NCI-H2227 treated with DMSO at 0.1 percent for 48 hours (cell line): ENCODE data around the gene MIER2.
"Not testable (repeated sequence)": the region's sequence is repeated elsewhere in the genome, so short reads cannot be mapped to it uniquely, and the experiment has no call there.

ENCODE experiments used
- DNase-seq: peaks from one replicate; lab custom pipeline; 2025; lab: John Stamatoyannopoulos, UW

Gene MIER2

GRCh38 chr19:359653-359925, 15.0 kb upstream of the MIER2 start:
- no peak for DNase-seq

GRCh38 chr19:355536-355935, 10.9 kb upstream of the MIER2 start:
- DNase-seq: not testable (repeated sequence)

- DNase-seq: no peak
Observed at GRCh38 chr19:355134-355533, 10.5 kb upstream of the MIER2 start.

- DNase-seq: no peak
Observed at GRCh38 chr19:351976-352625, 7.5 kb upstream of the MIER2 start.

- no peak for DNase-seq
Observed at GRCh38 chr19:347946-348861, 3.6 kb upstream of the MIER2 start.

GRCh38 chr19:345320-345879, 804 bp upstream of the MIER2 start:
- no peak for DNase-seq

GRCh38 chr19:343941-344624, 513 bp downstream of the MIER2 start:
- no peak for DNase-seq

- no peak for DNase-seq
Observed at GRCh38 chr19:343451-343931, 1.1 kb downstream of the MIER2 start.

- no peak for DNase-seq
Observed at GRCh38 chr19:342801-343421, 1.7 kb downstream of the MIER2 start.

- no peak for DNase-seq
Observed at GRCh38 chr19:342128-342455, 2.5 kb downstream of the MIER2 start.

- DNase-seq: no peak
Observed at GRCh38 chr19:341386-342127, 3.0 kb downstream of the MIER2 start.

GRCh38 chr19:340620-341385, 3.8 kb downstream of the MIER2 start:
- no peak for DNase-seq

GRCh38 chr19:339262-339887, 5.2 kb downstream of the MIER2 start:
- DNase-seq: no peak

GRCh38 chr19:338421-338820, 6.2 kb downstream of the MIER2 start:
- DNase-seq: no peak

GRCh38 chr19:336067-336614, 8.5 kb downstream of the MIER2 start:
- DNase-seq: no peak

- DNase-seq: no peak
Observed at GRCh38 chr19:335486-336066, 9.0 kb downstream of the MIER2 start.

GRCh38 chr19:335072-335471, 9.5 kb downstream of the MIER2 start:
- DNase-seq: no peak

GRCh38 chr19:334296-335071, 10.1 kb downstream of the MIER2 start:
- DNase-seq: no peak

- DNase-seq: no peak
Observed at GRCh38 chr19:330503-330902, 14.1 kb downstream of the MIER2 start.
